Mammary epithelial cell (primary cell): Measurements from ENCODE around the gene KRT78.

ENCODE experiments used
- CTCF ChIP-seq, 2 donors: IDR thresholded peaks in 1 of 2; conservative IDR thresholded peaks in 1 of 2; 2 replicates each; pipeline ENCODE4 v1.5.1; 2011 to 2012; ENCODE audit warnings: inconsistent platforms in 2 of 2, low read length in 2 of 2, mild to moderate bottlenecking in 2 of 2, control low read depth in 1 of 2, low read depth in 1 of 2; ENCODE audit not compliant: insufficient read depth in 1 of 2; ENCODE audit errors: extremely low read depth in 1 of 2
- EZH2 ChIP-seq: IDR thresholded peaks from 2 replicates; pipeline ENCODE4 v1.6.1; 2012; ENCODE audit warnings: low read length, inconsistent platforms, borderline replicate concordance

GRCh38 chr12:52796839-52797528, 51.8 kb downstream of the KRT78 start:
- TF ChIP-seq CTCF (conservative IDR thresholded peaks at IDR 0.05 in 1 of 2, IDR thresholded peaks at IDR 0.05 in 1 of 2; ENCODE audit: extremely low read depth in 1 of 2, insufficient read depth in 1 of 2, low read depth in 1 of 2, low read length in 2 of 2): no peak
- TF ChIP-seq EZH2: no peak
